HCT116 (cell line): ENCODE results near the gene GTPBP10.

ENCODE experiments used
- CEBPB ChIP-seq: IDR thresholded peaks from 2 replicates; pipeline ENCODE4 v1.6.1; 2012; ENCODE audit warnings: low read depth
- CTCF ChIP-seq, 3 experiments: fragments of 200-600 bp in 1 of 3; sonication (generic) in 1 of 3; IDR thresholded peaks in 2 of 3; conservative IDR thresholded peaks in 1 of 3; 2 replicates each; pipeline ENCODE4 v1.5.1; 2012 to 2017; ENCODE audit warnings: low read depth in 2 of 3, low read length in 2 of 3, antibody characterized with exemption in 1 of 3, borderline replicate concordance in 1 of 3, control low read depth in 1 of 3, mild to moderate bottlenecking in 1 of 3, mixed read lengths in 1 of 3, mixed run types in 1 of 3, moderate library complexity in 1 of 3; ENCODE audit not compliant: insufficient read depth in 1 of 3
- EZH2 ChIP-seq: fragments of 200-600 bp; sonication (generic); IDR thresholded peaks from 2 replicates; pipeline ENCODE4 v1.6.1; 2017; ENCODE audit warnings: antibody characterized with exemption, mixed run types

- TF ChIP-seq CTCF (IDR thresholded peaks at IDR 0.05 in 2 of 3, conservative IDR thresholded peaks at IDR 0.05 in 1 of 3; ENCODE audit: borderline replicate concordance in 1 of 3, insufficient read depth in 1 of 3, low read depth in 2 of 3, low read length in 2 of 3): no peak
- TF ChIP-seq EZH2: no peak
- no peak for TF ChIP-seq CEBPB
These were observed 55.5 kb downstream of the GTPBP10 start for GRCh38 chr7:90401989-90402388.
